ENCODE data around the gene RPN2.

RPN2 gene

GRCh38 chr20:37257530-37257929 is 78.4 kb downstream of the RPN2 start:
- no peak for ATAC-seq
- TF ChIP-seq ZFP30 (CRISPR knock-in tag; IDR thresholded peaks at IDR 0.05) (no peak), RARB (CRISPR knock-in tag; IDR thresholded peaks at IDR 0.05) (no peak), ESRRG (CRISPR knock-in tag; IDR thresholded peaks at IDR 0.05) (no peak), TOX (CRISPR knock-in tag; IDR thresholded peaks at IDR 0.05; ENCODE audit: borderline replicate concordance) (no peak), ZFP3 (CRISPR knock-in tag; IDR thresholded peaks at IDR 0.05) (no peak), ARNTL (CRISPR knock-in tag; IDR thresholded peaks at IDR 0.05; ENCODE audit: borderline replicate concordance, low read depth) (no peak), TSHZ2 (CRISPR knock-in tag; IDR thresholded peaks at IDR 0.05) (no peak), ZC3H10 (CRISPR knock-in tag; IDR thresholded peaks at IDR 0.05) (no peak), BACH2 (CRISPR knock-in tag; IDR thresholded peaks at IDR 0.05; ENCODE audit: borderline replicate concordance) (no peak), SNAI2 (CRISPR knock-in tag; IDR thresholded peaks at IDR 0.05) (no peak), CREB5 (CRISPR knock-in tag; IDR thresholded peaks at IDR 0.05; ENCODE audit: low read depth) (no peak), ZNF8 (CRISPR knock-in tag; IDR thresholded peaks at IDR 0.05) (no peak), PPARA (CRISPR knock-in tag; IDR thresholded peaks at IDR 0.05; ENCODE audit: borderline replicate concordance) (no peak)
- TF ChIP-seq, protein P1, sequence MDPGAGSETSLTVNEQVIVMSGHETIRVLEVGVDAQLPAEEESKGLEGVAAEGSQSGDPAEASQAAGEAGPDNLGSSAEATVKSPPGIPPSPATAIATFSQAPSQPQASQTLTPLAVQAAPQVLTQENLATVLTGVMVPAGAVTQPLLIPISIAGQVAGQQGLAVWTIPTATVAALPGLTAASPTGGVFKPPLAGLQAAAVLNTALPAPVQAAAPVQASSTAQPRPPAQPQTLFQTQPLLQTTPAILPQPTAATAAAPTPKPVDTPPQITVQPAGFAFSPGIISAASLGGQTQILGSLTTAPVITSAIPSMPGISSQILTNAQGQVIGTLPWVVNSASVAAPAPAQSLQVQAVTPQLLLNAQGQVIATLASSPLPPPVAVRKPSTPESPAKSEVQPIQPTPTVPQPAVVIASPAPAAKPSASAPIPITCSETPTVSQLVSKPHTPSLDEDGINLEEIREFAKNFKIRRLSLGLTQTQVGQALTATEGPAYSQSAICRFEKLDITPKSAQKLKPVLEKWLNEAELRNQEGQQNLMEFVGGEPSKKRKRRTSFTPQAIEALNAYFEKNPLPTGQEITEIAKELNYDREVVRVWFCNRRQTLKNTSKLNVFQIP (CRISPR knock-in tag; IDR thresholded peaks at IDR 0.05; ENCODE audit: borderline replicate concordance, low read depth), result no peak

DNA sequence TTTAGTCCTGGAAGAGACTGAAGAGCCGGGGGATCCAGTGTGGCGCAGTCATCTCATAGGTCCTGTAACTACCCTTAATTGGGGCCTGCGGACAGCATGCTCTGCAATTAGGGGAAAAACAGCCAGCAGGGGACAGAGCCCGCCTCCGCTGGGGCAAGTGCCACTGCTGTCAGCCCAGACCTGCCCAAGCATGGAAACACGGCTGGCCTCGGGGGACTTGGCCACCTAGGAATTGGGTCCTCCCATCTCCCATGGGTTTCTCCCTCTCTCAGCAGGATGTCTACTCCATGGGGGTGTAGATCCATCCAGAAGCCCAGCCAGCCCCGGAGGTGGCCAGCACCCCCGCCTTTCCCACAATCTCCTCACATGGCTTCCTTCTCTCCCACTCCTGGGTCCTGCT is 78.9 kb downstream of the RPN2 start:
- no peak for ATAC-seq

DNA sequence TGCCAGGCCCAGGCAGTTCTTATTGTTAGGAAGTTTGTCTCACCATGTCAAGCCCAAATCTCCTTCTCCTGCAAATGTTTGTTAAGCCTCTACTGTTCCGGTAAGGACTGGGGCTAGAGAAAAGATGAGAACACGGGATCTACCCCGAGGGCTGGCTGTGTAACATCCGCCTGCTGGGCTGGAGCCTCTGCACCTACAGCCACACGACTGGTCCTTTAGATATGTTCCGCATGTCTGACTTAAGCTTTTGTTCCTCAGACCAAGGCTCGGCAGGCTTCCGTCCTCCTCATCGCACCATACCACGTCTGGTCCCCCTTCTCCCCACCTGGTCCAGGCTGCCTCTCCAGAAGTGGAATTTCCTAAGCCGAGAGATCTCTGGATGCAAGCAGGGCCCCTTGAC is 79.9 kb downstream of the RPN2 start:
- TF ChIP-seq, protein P2, sequence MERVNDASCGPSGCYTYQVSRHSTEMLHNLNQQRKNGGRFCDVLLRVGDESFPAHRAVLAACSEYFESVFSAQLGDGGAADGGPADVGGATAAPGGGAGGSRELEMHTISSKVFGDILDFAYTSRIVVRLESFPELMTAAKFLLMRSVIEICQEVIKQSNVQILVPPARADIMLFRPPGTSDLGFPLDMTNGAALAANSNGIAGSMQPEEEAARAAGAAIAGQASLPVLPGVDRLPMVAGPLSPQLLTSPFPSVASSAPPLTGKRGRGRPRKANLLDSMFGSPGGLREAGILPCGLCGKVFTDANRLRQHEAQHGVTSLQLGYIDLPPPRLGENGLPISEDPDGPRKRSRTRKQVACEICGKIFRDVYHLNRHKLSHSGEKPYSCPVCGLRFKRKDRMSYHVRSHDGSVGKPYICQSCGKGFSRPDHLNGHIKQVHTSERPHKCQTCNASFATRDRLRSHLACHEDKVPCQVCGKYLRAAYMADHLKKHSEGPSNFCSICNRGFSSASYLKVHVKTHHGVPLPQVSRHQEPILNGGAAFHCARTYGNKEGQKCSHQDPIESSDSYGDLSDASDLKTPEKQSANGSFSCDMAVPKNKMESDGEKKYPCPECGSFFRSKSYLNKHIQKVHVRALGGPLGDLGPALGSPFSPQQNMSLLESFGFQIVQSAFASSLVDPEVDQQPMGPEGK (CRISPR knock-in tag; IDR thresholded peaks at IDR 0.05; ENCODE audit: borderline replicate concordance), result no peak
- TF ChIP-seq RARB (CRISPR knock-in tag; IDR thresholded peaks at IDR 0.05) (no peak), ZNF565 (CRISPR knock-in tag; conservative IDR thresholded peaks at IDR 0.05; ENCODE audit: low read depth) (no peak), ISL1 (CRISPR knock-in tag; IDR thresholded peaks at IDR 0.05) (no peak), OSR1 (CRISPR knock-in tag; IDR thresholded peaks at IDR 0.05) (no peak)
- ATAC-seq, result no peak

More for the DNA sequence above, 78.9 kb downstream of the RPN2 start:
- no peak for TF ChIP-seq ZFP3 (CRISPR knock-in tag; IDR thresholded peaks at IDR 0.05)

DNA sequence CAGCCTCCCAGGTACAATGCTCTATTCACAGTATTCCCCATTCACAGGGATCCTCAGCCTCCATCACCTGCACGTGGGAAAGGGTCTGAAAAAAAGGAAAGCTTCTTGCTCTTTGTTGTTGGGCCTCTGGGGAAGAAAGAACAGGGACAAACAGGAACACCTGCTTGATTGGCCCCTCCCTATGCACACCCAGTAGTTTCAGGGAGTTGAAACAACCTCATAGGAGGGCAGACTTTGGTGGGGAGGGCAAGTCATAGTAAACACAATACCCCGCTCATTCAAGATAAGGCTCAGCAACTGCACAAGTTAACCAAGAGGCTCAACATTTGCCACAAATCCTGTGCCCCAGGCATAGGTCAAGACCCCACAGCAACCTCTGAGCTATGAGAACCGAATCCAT is 80.7 kb downstream of the RPN2 start:
- no peak for ATAC-seq
- no peak for TF ChIP-seq RARB (CRISPR knock-in tag; IDR thresholded peaks at IDR 0.05)
- TF ChIP-seq ZFP3 (CRISPR knock-in tag; IDR thresholded peaks at IDR 0.05), result no peak
- no peak for TF ChIP-seq TOX (CRISPR knock-in tag; IDR thresholded peaks at IDR 0.05; ENCODE audit: borderline replicate concordance)
- TF ChIP-seq, protein P1 (CRISPR knock-in tag; IDR thresholded peaks at IDR 0.05; ENCODE audit: borderline replicate concordance, low read depth), result no peak
- TF ChIP-seq ZNF8 (CRISPR knock-in tag; IDR thresholded peaks at IDR 0.05), result no peak

All from SK-N-SH treated with all-trans-retinoic acid at 6 μM for 48 hours (cell line).